ENCODE data around the gene MTHFD1L.

DNA sequence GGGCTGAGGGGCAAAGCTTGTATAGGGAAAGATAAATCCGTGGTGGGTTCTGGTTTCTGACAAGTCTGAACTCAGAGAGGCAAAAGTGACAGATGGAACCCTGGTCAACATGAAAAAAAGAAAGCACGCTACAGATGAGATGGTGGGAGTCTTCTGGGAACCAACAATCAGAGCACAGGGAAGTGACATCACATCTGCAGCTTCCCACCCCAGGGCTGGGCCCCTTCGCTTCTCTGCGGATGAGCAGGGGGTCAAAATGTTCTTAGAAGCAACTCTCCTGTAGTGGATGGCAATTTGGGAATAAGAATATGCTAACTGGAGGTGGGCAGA is 245.0 kb downstream of the MTHFD1L start:
- TF ChIP-seq ARNTL (CRISPR knock-in tag; IDR thresholded peaks at IDR 0.05; ENCODE audit: borderline replicate concordance, low read depth) (no peak), ZFP30 (CRISPR knock-in tag; IDR thresholded peaks at IDR 0.05) (no peak), ZNF8 (CRISPR knock-in tag; IDR thresholded peaks at IDR 0.05) (no peak), OSR1 (CRISPR knock-in tag; IDR thresholded peaks at IDR 0.05) (no peak), ISL1 (CRISPR knock-in tag; IDR thresholded peaks at IDR 0.05) (no peak)
- TF ChIP-seq, protein P1, sequence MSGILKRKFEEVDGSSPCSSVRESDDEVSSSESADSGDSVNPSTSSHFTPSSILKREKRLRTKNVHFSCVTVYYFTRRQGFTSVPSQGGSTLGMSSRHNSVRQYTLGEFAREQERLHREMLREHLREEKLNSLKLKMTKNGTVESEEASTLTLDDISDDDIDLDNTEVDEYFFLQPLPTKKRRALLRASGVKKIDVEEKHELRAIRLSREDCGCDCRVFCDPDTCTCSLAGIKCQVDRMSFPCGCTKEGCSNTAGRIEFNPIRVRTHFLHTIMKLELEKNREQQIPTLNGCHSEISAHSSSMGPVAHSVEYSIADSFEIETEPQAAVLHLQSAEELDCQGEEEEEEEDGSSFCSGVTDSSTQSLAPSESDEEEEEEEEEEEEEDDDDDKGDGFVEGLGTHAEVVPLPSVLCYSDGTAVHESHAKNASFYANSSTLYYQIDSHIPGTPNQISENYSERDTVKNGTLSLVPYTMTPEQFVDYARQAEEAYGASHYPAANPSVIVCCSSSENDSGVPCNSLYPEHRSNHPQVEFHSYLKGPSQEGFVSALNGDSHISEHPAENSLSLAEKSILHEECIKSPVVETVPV (CRISPR knock-in tag; IDR thresholded peaks at IDR 0.05): no peak
- TF ChIP-seq, protein P2, sequence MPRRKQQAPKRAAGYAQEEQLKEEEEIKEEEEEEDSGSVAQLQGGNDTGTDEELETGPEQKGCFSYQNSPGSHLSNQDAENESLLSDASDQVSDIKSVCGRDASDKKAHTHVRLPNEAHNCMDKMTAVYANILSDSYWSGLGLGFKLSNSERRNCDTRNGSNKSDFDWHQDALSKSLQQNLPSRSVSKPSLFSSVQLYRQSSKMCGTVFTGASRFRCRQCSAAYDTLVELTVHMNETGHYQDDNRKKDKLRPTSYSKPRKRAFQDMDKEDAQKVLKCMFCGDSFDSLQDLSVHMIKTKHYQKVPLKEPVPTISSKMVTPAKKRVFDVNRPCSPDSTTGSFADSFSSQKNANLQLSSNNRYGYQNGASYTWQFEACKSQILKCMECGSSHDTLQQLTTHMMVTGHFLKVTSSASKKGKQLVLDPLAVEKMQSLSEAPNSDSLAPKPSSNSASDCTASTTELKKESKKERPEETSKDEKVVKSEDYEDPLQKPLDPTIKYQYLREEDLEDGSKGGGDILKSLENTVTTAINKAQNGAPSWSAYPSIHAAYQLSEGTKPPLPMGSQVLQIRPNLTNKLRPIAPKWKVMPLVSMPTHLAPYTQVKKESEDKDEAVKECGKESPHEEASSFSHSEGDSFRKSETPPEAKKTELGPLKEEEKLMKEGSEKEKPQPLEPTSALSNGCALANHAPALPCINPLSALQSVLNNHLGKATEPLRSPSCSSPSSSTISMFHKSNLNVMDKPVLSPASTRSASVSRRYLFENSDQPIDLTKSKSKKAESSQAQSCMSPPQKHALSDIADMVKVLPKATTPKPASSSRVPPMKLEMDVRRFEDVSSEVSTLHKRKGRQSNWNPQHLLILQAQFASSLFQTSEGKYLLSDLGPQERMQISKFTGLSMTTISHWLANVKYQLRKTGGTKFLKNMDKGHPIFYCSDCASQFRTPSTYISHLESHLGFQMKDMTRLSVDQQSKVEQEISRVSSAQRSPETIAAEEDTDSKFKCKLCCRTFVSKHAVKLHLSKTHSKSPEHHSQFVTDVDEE (CRISPR knock-in tag; IDR thresholded peaks at IDR 0.05): no peak

Measured in SK-N-SH treated with all-trans-retinoic acid at 6 μM for 48 hours (cell line).